Loucy (cell line): Measurements from ENCODE around the gene DSG2.
"Not testable (repeated sequence)": the region's sequence is repeated elsewhere in the genome, so short reads cannot be mapped to it uniquely, and the experiment has no call there.

Experiments used
- H2AFZ ChIP-seq: fragments of 200-600 bp; sonication (generic); 2 replicates; pipeline ENCODE4 v1.6.0; 2016; ENCODE audit warnings: antibody characterized with exemption, mild to moderate bottlenecking, low read length, moderate library complexity
- H3F3A ChIP-seq: fragments of 200-600 bp; 2 replicates; pipeline ENCODE4 v1.6.0; 2016; ENCODE audit warnings: antibody characterized with exemption, low read depth, mild to moderate bottlenecking
- H3K27me3 ChIP-seq: fragments of 200-600 bp; sonication (generic); 2 replicates; pipeline ENCODE4 v1.6.1; 2014; ENCODE audit warnings: low read length, mild to moderate bottlenecking; ENCODE audit not compliant: insufficient read depth, poor library complexity, severe bottlenecking
- H3K36me3 ChIP-seq: fragments of 200-600 bp; sonication (generic); 2 replicates; pipeline ENCODE4 v1.6.1; 2016; ENCODE audit warnings: low read length; ENCODE audit not compliant: insufficient read depth
- H3K4me1 ChIP-seq: fragments of 200-600 bp; sonication (generic); 2 replicates; pipeline ENCODE4 v1.5.1; 2014; ENCODE audit warnings: low read length, mild to moderate bottlenecking; ENCODE audit not compliant: insufficient read depth, poor library complexity, severe bottlenecking
- H3K4me2 ChIP-seq: fragments of 200-600 bp; sonication (generic); 2 replicates; pipeline ENCODE4 v1.6.0; 2014; ENCODE audit warnings: antibody characterized with exemption, low read length, low read depth, mild to moderate bottlenecking; ENCODE audit not compliant: poor library complexity, severe bottlenecking
- H3K4me3 ChIP-seq: fragments of 200-600 bp; sonication (generic); 2 replicates; pipeline ENCODE4 v1.5.1; 2014; ENCODE audit warnings: low read length, mild to moderate bottlenecking, mixed read lengths; ENCODE audit not compliant: poor library complexity, severe bottlenecking
- H3K79me2 ChIP-seq: fragments of 200-600 bp; sonication (generic); 2 replicates; pipeline ENCODE4 v1.6.1; 2014; ENCODE audit warnings: low read length; ENCODE audit not compliant: insufficient read depth
- H3K9ac ChIP-seq: fragments of 200-600 bp; sonication (generic); 2 replicates; pipeline ENCODE4 v1.6.0; 2014; ENCODE audit warnings: mild to moderate bottlenecking, low read depth, low read length, moderate library complexity; ENCODE audit not compliant: poor library complexity, severe bottlenecking
- H3K9me2 ChIP-seq: fragments of 200-600 bp; sonication (generic); replicated peaks from 2 replicates; pipeline ENCODE4 v1.6.1; 2016; ENCODE audit warnings: low read depth, low read length, mixed read lengths
- H3K9me3 ChIP-seq: fragments of 200-600 bp; sonication (generic); 2 replicates; pipeline ENCODE4 v1.6.1; 2014; ENCODE audit warnings: mild to moderate bottlenecking, antibody characterized with exemption, low read length, low read depth; ENCODE audit not compliant: insufficient read depth
- H4K20me1 ChIP-seq: fragments of 200-600 bp; sonication (generic); 2 replicates; pipeline ENCODE4 v1.6.0; 2014; ENCODE audit warnings: antibody characterized with exemption, low read length, mild to moderate bottlenecking; ENCODE audit not compliant: insufficient read depth, poor library complexity, severe bottlenecking
- EZH2phosphoT487 ChIP-seq: fragments of 200-600 bp; IDR thresholded peaks from 2 replicates; pipeline ENCODE4 v1.6.1; 2018; ENCODE audit warnings: antibody characterized with exemption, mild to moderate bottlenecking, moderate library complexity, borderline replicate concordance
- TF ChIP-seq, protein P1 (sequence below): fragments of 200-600 bp; sonication (generic); conservative IDR thresholded peaks from 2 replicates; pipeline ENCODE4 v1.5.1; 2014; ENCODE audit warnings: mild to moderate bottlenecking, antibody characterized with exemption, low read length

The DSG2 gene

DNA sequence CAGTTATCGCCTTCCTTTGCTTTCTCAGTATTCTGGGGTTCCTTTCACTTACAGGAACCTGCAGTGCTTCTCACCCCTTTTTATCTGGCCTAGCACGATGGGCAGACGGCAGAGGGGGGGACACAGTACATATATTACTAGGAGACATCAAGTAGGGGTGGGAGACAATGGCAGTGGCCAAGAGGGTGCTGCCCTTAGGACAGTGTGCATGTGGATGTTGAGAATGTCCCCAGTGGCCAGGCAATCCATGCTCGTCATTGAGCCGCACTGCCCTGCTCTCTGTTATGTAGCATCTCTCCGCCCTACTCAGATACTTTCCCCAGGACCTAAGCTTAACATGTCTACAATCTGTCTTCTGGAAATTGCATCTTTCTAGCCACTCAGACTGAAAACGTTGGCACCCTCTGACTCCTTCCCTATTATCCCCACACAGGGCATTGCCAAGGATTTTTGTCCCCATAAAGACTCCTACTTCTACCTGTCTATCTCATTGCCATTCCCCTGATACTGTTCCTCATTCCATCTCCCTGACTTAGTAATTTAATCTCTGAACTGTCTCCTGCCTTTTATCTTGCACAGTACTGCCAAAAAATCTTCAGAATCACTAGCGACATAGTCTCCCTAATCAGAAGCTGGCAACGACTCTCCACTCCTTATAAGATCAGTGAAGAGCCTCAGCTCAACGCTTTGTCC lies 6.6 kb downstream of the DSG2 start:
- no peak overlapping the region for H3K4me2 ChIP-seq
- no peaks in the 10 kb centered on the region for H3K4me1 ChIP-seq
- H3K9me2 ChIP-seq: no peaks in the 10 kb centered on the region
- H4K20me1 ChIP-seq: no peaks in the 10 kb centered on the region
- H3K27me3 ChIP-seq: no peaks in the 10 kb centered on the region
- H3F3A ChIP-seq: no peaks in the 10 kb centered on the region
- H2AFZ ChIP-seq: no peak overlapping the region
- no peaks in the 10 kb centered on the region for H3K36me3 ChIP-seq
- H3K79me2 ChIP-seq: no peaks in the 10 kb centered on the region
- no peak overlapping the region for H3K9ac ChIP-seq
- no peaks in the 10 kb centered on the region for H3K9me3 ChIP-seq
- no peak overlapping the region for H3K4me3 ChIP-seq
- TF ChIP-seq, protein P1, sequence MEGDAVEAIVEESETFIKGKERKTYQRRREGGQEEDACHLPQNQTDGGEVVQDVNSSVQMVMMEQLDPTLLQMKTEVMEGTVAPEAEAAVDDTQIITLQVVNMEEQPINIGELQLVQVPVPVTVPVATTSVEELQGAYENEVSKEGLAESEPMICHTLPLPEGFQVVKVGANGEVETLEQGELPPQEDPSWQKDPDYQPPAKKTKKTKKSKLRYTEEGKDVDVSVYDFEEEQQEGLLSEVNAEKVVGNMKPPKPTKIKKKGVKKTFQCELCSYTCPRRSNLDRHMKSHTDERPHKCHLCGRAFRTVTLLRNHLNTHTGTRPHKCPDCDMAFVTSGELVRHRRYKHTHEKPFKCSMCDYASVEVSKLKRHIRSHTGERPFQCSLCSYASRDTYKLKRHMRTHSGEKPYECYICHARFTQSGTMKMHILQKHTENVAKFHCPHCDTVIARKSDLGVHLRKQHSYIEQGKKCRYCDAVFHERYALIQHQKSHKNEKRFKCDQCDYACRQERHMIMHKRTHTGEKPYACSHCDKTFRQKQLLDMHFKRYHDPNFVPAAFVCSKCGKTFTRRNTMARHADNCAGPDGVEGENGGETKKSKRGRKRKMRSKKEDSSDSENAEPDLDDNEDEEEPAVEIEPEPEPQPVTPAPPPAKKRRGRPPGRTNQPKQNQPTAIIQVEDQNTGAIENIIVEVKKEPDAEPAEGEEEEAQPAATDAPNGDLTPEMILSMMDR: no peak
- no peak for TF ChIP-seq EZH2phosphoT487

GRCh38 chr18:31505156-31505555 lies 7.2 kb downstream of the DSG2 start:
- H4K20me1 ChIP-seq: no peaks in the 10 kb centered on the region
- H3K9ac ChIP-seq: no peak overlapping the region
- TF ChIP-seq, protein P1: no peak
- TF ChIP-seq EZH2phosphoT487: no peak
- H3K9me2 ChIP-seq: no peaks in the 10 kb centered on the region
- no peak overlapping the region for H3K4me3 ChIP-seq
- no peak overlapping the region for H2AFZ ChIP-seq
- no peaks in the 10 kb centered on the region for H3K79me2 ChIP-seq
- no peaks in the 10 kb centered on the region for H3K36me3 ChIP-seq
- H3K4me2 ChIP-seq: no peak overlapping the region
- H3K9me3 ChIP-seq: no peaks in the 10 kb centered on the region
- no peaks in the 10 kb centered on the region for H3F3A ChIP-seq
- H3K27me3 ChIP-seq: no peaks in the 10 kb centered on the region
- H3K4me1 ChIP-seq: no peaks in the 10 kb centered on the region

GRCh38 chr18:31506024-31506742 lies 8.2 kb downstream of the DSG2 start:
- H3K9ac ChIP-seq: no peak overlapping the region
- no peak overlapping the region for H3K4me3 ChIP-seq
- H4K20me1 ChIP-seq: no peaks in the 10 kb centered on the region
- H3K79me2 ChIP-seq: no peaks in the 10 kb centered on the region
- H3K4me1 ChIP-seq: no peaks in the 10 kb centered on the region
- H3K4me2 ChIP-seq: no peak overlapping the region
- H3K36me3 ChIP-seq: no peaks in the 10 kb centered on the region
- no peaks in the 10 kb centered on the region for H3K9me2 ChIP-seq
- no peak for TF ChIP-seq EZH2phosphoT487
- TF ChIP-seq, protein P1: peak; percentile 29
- H3K9me3 ChIP-seq: no peaks in the 10 kb centered on the region
- H3K27me3 ChIP-seq: no peaks in the 10 kb centered on the region
- H3F3A ChIP-seq: no peaks in the 10 kb centered on the region
- H2AFZ ChIP-seq: no peak overlapping the region

DNA sequence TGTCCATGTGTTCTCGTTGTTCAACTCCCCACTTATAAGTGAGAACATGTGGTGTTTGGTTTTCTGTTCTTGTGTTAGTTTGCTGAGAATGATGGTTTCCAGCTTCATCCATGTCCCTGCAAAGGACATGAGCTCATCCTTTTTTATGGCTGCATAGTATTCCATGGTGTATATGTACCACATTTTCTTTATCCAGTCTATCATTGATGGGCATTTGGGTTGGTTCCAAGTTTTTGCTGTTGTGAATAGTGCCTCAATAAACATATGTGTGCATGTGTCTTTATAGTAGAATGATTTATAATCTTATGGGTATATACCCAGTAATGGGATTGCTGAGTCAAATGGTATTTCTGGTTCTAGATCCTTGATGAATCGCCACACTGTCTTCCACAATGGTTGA lies 9.1 kb downstream of the DSG2 start:
- not testable (repeated sequence) for H3K9me2 ChIP-seq, H3K9me3 ChIP-seq, H3K79me2 ChIP-seq, H3K4me1 ChIP-seq, H2AFZ ChIP-seq, H3K9ac ChIP-seq, H3K4me2 ChIP-seq, H3K36me3 ChIP-seq, H3K4me3 ChIP-seq, H3F3A ChIP-seq, H3K27me3 ChIP-seq, H4K20me1 ChIP-seq
